Measurements from ENCODE around the gene COL4A4.

Gene COL4A4

GRCh38 chr2:226962176-226962773, 201.7 kb downstream of the COL4A4 start:
- ATAC-seq (replicated peaks) = no peak
- no peak for DNase-seq
- Mint-ChIP-seq H3K4me1 (peaks cover 2 to 3% of the 10 kb centered on the region in 2 donors), H3K27me3 (no peaks in the 10 kb centered on the region), H3K36me3 (peaks cover 13 to 23% of the 10 kb centered on the region in 2 donors), H3K4me3 (no peak overlapping the region), H3K9me3 (peaks cover 4 to 7% of the 10 kb centered on the region in 2 donors), H3K27ac (no peak overlapping the region)

GRCh38 chr2:226959418-226959817, 204.6 kb downstream of the COL4A4 start:
- DNase-seq = no peak
- Mint-ChIP-seq H3K4me1 (peaks cover 5 to 10% of the 10 kb centered on the region in 2 donors), H3K27ac (no peak overlapping the region), H3K36me3 (peaks cover 19 to 41% of the 10 kb centered on the region in 2 donors), H3K4me3 (no peak overlapping the region), H3K9me3 (peaks cover 4 to 7% of the 10 kb centered on the region in 2 donors), H3K27me3 (no peaks in the 10 kb centered on the region)
- ATAC-seq (replicated peaks) = no peak

- ATAC-seq (replicated peaks) (no peak), DNase-seq (no peak)
- Mint-ChIP-seq H3K27ac (no peak overlapping the region), H3K9me3 (peaks cover 4 to 7% of the 10 kb centered on the region in 2 donors), H3K27me3 (no peaks in the 10 kb centered on the region), H3K4me3 (no peak overlapping the region), H3K4me1 (peaks cover 8 to 15% of the 10 kb centered on the region in 2 donors), H3K36me3 (peaks cover 17 to 46% of the 10 kb centered on the region in 2 donors)
Measured at GRCh38 chr2:226956659-226957058, 207.3 kb downstream of the COL4A4 start.

GRCh38 chr2:226953826-226954225, 210.2 kb downstream of the COL4A4 start:
- ATAC-seq (replicated peaks) (no peak), DNase-seq (no peak)
- Mint-ChIP-seq H3K9me3 (peaks cover 4 to 5% of the 10 kb centered on the region in 2 donors), H3K4me3 (no peak overlapping the region), H3K27ac (no peak overlapping the region), H3K36me3 (peaks cover 18 to 42% of the 10 kb centered on the region in 2 donors), H3K27me3 (no peaks in the 10 kb centered on the region), H3K4me1 (peaks cover 13 to 32% of the 10 kb centered on the region in 2 donors)

- Mint-ChIP-seq H3K4me3 (no peak overlapping the region), H3K9me3 (peaks cover 3 to 5% of the 10 kb centered on the region in 2 donors), H3K4me1 (peaks cover 13 to 32% of the 10 kb centered on the region in 2 donors), H3K27me3 (no peaks in the 10 kb centered on the region), H3K27ac (no peak overlapping the region), H3K36me3 (peaks cover 17 to 37% of the 10 kb centered on the region in 2 donors)
- ATAC-seq (replicated peaks) = no peak
- DNase-seq = no peak
Measured at GRCh38 chr2:226953206-226953605, 210.8 kb downstream of the COL4A4 start.
